Measurements from ENCODE around the gene RS1.

DNA sequence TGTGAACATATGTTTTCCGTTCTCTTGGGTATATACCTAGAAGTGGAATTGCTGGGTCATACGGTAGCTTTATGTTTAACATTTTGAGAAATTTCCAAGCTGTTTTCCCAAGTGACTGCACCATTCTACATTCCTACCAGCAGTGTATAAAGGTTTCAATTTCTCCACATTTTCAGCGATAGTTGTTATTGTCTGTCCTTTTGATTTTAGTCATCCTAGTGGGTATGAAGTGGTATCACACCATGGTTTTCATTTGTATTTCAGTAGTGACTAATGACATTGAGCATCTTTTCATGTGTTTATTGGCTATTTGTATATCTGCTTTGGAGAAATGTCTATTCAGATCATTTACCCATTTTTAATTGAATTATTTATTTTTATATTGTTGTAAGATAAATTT, 37.9 kb upstream of the RS1 start:
- TF ChIP-seq POLR2A (IDR thresholded peaks at IDR 0.05) (no peak), CTCF (IDR thresholded peaks at IDR 0.05) (no peak)
